22Rv1 (cell line): ENCODE results near the gene SETBP1.

Source experiments
- H3K27ac ChIP-seq: fragments of 450-650 bp; 2 replicates; pipeline ENCODE4 v1.5.1; 2017
- CTCF ChIP-seq: fragments of 450-650 bp; IDR thresholded peaks from 2 replicates; pipeline ENCODE4 v1.5.1; 2017; ENCODE audit warnings: mild to moderate bottlenecking
- ZFX ChIP-seq: fragments of 450-650 bp; IDR thresholded peaks from 2 replicates; pipeline ENCODE4 v1.6.1; 2017; ENCODE audit warnings: antibody characterized with exemption, borderline replicate concordance

SETBP1 gene

GRCh38 chr18:44731530-44732237 is 51.0 kb downstream of the SETBP1 start:
- TF ChIP-seq CTCF (no peak), ZFX (no peak)
- H3K27ac ChIP-seq = peak overlapping the region; percentile 35; the same call in 1 of the 2 replicates

GRCh38 chr18:44732238-44732563 is 51.5 kb downstream of the SETBP1 start:
- no peak overlapping the region for H3K27ac ChIP-seq
- no peak for TF ChIP-seq CTCF
- no peak for TF ChIP-seq ZFX

- no peak overlapping the region for H3K27ac ChIP-seq
- TF ChIP-seq ZFX = no peak
- no peak for TF ChIP-seq CTCF
Measured at GRCh38 chr18:44732599-44732998, 51.9 kb downstream of the SETBP1 start.

- no peak for TF ChIP-seq CTCF
- TF ChIP-seq ZFX = no peak
- H3K27ac ChIP-seq = no peak overlapping the region
Measured at GRCh38 chr18:44733069-44733753, 52.5 kb downstream of the SETBP1 start.

GRCh38 chr18:44733754-44734465 is 53.2 kb downstream of the SETBP1 start:
- TF ChIP-seq ZFX = no peak
- no peak for TF ChIP-seq CTCF
- H3K27ac ChIP-seq = no peak overlapping the region

- no peak for TF ChIP-seq ZFX
- no peak overlapping the region for H3K27ac ChIP-seq
Measured at GRCh38 chr18:44735096-44735495, 54.4 kb downstream of the SETBP1 start.

- no peak overlapping the region; the same call in 1 of the 2 replicates for H3K27ac ChIP-seq
Measured at GRCh38 chr18:44736664-44737380, 56.1 kb downstream of the SETBP1 start.

More at GRCh38 chr18:44736664-44737380, 56.1 kb downstream of the SETBP1 start:
- TF ChIP-seq ZFX (no peak), CTCF (no peak)
